Lung (tissue), 12 donors: Measurements from ENCODE around the gene RFX3. TPM values are rescaled to one million over a fixed set of nuclear protein-coding genes. Genes with fewer than 3 reads are reported as not detected.

Source experiments
- ATAC-seq: fragments of 200-7000 bp; cut with Tn5 transposase; one replicate; pipeline ENCODE4 v1.9.1; 2020; ENCODE audit warnings: moderate number of reproducible peaks; ENCODE audit not compliant: insufficient read depth, low FRiP score
- DNase-seq, 3 donors: peaks; one replicate each; pipeline ENCODE4 v3.0.0-alpha.2; 2013 to 2017
- H3K27ac ChIP-seq, 2 donors: one replicate each; pipeline ENCODE4 v1.5.1; 2013; ENCODE audit warnings: mild to moderate bottlenecking in 2 of 2, moderate library complexity in 2 of 2, control low read depth in 1 of 2, inconsistent platforms in 1 of 2, low read depth in 1 of 2, low read length in 1 of 2
- H3K27me3 ChIP-seq, 3 donors: one replicate each; pipeline ENCODE4 v1.5.1; 2013; ENCODE audit warnings: low read length in 2 of 3; ENCODE audit not compliant: control insufficient read depth in 3 of 3, insufficient read depth in 3 of 3
- H3K36me3 ChIP-seq, 4 donors: one replicate each; pipeline ENCODE4 v1.5.1; 2013; ENCODE audit warnings: low read length in 4 of 4, mild to moderate bottlenecking in 1 of 4, moderate library complexity in 1 of 4; ENCODE audit not compliant: control insufficient read depth in 4 of 4, insufficient read depth in 4 of 4
- H3K4me1 ChIP-seq, 5 donors: one replicate each; pipeline ENCODE4 v1.5.1; 2013; ENCODE audit warnings: low read length in 5 of 5, mild to moderate bottlenecking in 2 of 5, moderate library complexity in 1 of 5; ENCODE audit not compliant: control insufficient read depth in 5 of 5, insufficient read depth in 5 of 5
- H3K4me3 ChIP-seq: one replicate; pipeline ENCODE4 v1.5.1; 2013; ENCODE audit warnings: mild to moderate bottlenecking, control low read depth, moderate library complexity
- H3K9ac ChIP-seq, 2 donors: one replicate each; pipeline ENCODE4 v1.5.1; 2013; ENCODE audit warnings: low read length in 2 of 2, control low read depth in 1 of 2; ENCODE audit not compliant: insufficient read depth in 1 of 2
- H3K9me3 ChIP-seq, 4 donors: one replicate each; pipeline ENCODE4 v1.5.1; 2013; ENCODE audit warnings: low read length in 3 of 4, mild to moderate bottlenecking in 1 of 4, moderate library complexity in 1 of 4; ENCODE audit not compliant: control insufficient read depth in 4 of 4, insufficient read depth in 3 of 4
- CTCF ChIP-seq: IDR thresholded peaks from 2 replicates; pipeline ENCODE4 v1.5.1; 2012; ENCODE audit warnings: mild to moderate bottlenecking; ENCODE audit errors: control extremely low read depth, extremely low read depth
- WGBS, 2 donors: extraction: QIAGEN DNeasy Blood & Tissue Kit; methylation state at CpG; one replicate each; pipeline ENCODE4 v1.1.7; 2013; 5-methylcytosine and 5-hydroxymethylcytosine counted together
- polyA plus RNA-seq, 2 donors: library from polyadenylated mRNA; stranded (reverse); fragments of 200-250 nt; gene quantifications; one replicate each; pipeline ENCODE4 v1.2.1, GENCODE V29; 2013
- total RNA-seq, 2 donors: library from RNA; depleted of rRNA in 1 of 2; stranded (reverse); fragments of >200 nt in 1 of 2; gene quantifications; one replicate each; pipeline ENCODE4 v1.2.1, GENCODE V29; 2014 to 2021
- donor health status: control.
- donor health status: control.
- donor health status: Bipolar disorder and iron deficiency.
- donor health status: healthy.
- donor health status: DM: yes; HTN: yes; CAD: no.

RFX3 gene
- total and polyA plus RNA-seq, 4 donors, result 3.3 to 45.8 (median 14.0) TPM

- DNase-seq (no peak), ATAC-seq (no peak)
- peaks cover 0 to 15% (median 4%) of the 10 kb centered on the region in 4 donors for H3K36me3 ChIP-seq
- 91 to 94% methylated on average over 2 of the region's 2 CpGs for WGBS, 2 donors
- no peaks in the 10 kb centered on the region for H3K4me1 ChIP-seq
- no peak for TF ChIP-seq CTCF
- no peaks in the 10 kb centered on the region for H3K9me3 ChIP-seq
- H3K27me3 ChIP-seq, result no peaks in the 10 kb centered on the region
- no peak overlapping the region for H3K27ac ChIP-seq
- no peak overlapping the region for H3K9ac ChIP-seq
- no peak overlapping the region for H3K4me3 ChIP-seq
These were observed 248.6 kb downstream of the RFX3 start for GRCh38 chr9:3277200-3277599.

GRCh38 chr9:3271581-3271980 is 254.2 kb downstream of the RFX3 start:
- Histone ChIP-seq H3K4me1 (no peaks in the 10 kb centered on the region), H3K9me3 (no peaks in the 10 kb centered on the region), H3K4me3 (no peak overlapping the region), H3K27ac (no peak overlapping the region), H3K9ac (no peak overlapping the region), H3K36me3 (peaks cover 1 to 20% (median 11%) of the 10 kb centered on the region in 4 donors), H3K27me3 (no peaks in the 10 kb centered on the region)
- WGBS, 2 donors, result 99 to 100% methylated on average over 2 of the region's 2 CpGs
- TF ChIP-seq CTCF, result no peak
- ATAC-seq, result no peak
- DNase-seq, result no peak

GRCh38 chr9:3271157-3271556 is 254.6 kb downstream of the RFX3 start:
- ATAC-seq (no peak), DNase-seq (no peak)
- Histone ChIP-seq H3K36me3 (peaks cover 1 to 20% (median 10%) of the 10 kb centered on the region in 4 donors), H3K4me3 (no peak overlapping the region), H3K27ac (no peak overlapping the region), H3K27me3 (no peaks in the 10 kb centered on the region), H3K9me3 (no peaks in the 10 kb centered on the region), H3K4me1 (no peaks in the 10 kb centered on the region), H3K9ac (no peak overlapping the region)
- WGBS, 2 donors, result 97 to 99% methylated on average over 1 of the region's 1 CpG
- TF ChIP-seq CTCF, result no peak

- no peak for TF ChIP-seq CTCF
- Histone ChIP-seq H3K27me3 (no peaks in the 10 kb centered on the region), H3K36me3 (peaks cover 1 to 19% (median 8%) of the 10 kb centered on the region in 4 donors), H3K27ac (no peak overlapping the region), H3K4me1 (no peaks in the 10 kb centered on the region), H3K9me3 (no peaks in the 10 kb centered on the region), H3K9ac (no peak overlapping the region), H3K4me3 (no peak overlapping the region)
- ATAC-seq (no peak), DNase-seq (no peak)
- 95% methylated on average over 1 of the region's 1 CpG for WGBS, 2 donors
These were observed 257.6 kb downstream of the RFX3 start for GRCh38 chr9:3268223-3268622.
